Panc1 (cell line): ENCODE measurements around the gene GABARAP. TPM values are rescaled to one million over a fixed set of nuclear protein-coding genes. Genes with fewer than 3 reads are reported as not detected.

Experiments used
- ATAC-seq: fragments of 200-7000 bp; cut with Tn5 transposase; 2 replicates; pipeline ENCODE4 v1.9.1; 2020; ENCODE audit warnings: mild to moderate bottlenecking, moderate library complexity
- BruUV-seq: library from RNA; stranded (reverse); fragments of 400-500 nt; replicated peaks from 2 replicates; lab custom pipeline; 2021; lab: Mats Ljungman, UMichigan
- CTCF ChIA-PET: fragments of 300-600 bp; sonication (Branson Sonifier 250); formaldehyde crosslinking; loops from one replicate; lab custom pipeline; 2022; ENCODE audit warnings: antibody characterized with exemption; lab: Charles Lee
- POLR2A ChIA-PET: fragments of 300-600 bp; sonication (Branson Sonifier 250); formaldehyde crosslinking; loops from one replicate; lab custom pipeline; 2022; ENCODE audit warnings: antibody characterized with exemption; lab: Charles Lee
- DNase-seq: peaks from one replicate; pipeline ENCODE4 v3.0.0-alpha.2; 2010; ENCODE audit warnings: low read depth, low spot score
- H3K27ac ChIP-seq: 2 replicates; pipeline ENCODE4 v1.5.1; 2011; ENCODE audit warnings: mild to moderate bottlenecking, low read length, inconsistent platforms
- H3K27me3 ChIP-seq: fragments of 200-500 bp; sonication (Bioruptor generic); 2 replicates; pipeline ENCODE4 v1.6.0; 2014; ENCODE audit warnings: low read length, inconsistent platforms; ENCODE audit not compliant: control insufficient read depth, insufficient read depth
- H3K36me3 ChIP-seq: fragments of 200-500 bp; sonication (Bioruptor generic); 2 replicates; pipeline ENCODE4 v1.5.1; 2014; ENCODE audit warnings: inconsistent platforms, mild to moderate bottlenecking, low read length, moderate library complexity; ENCODE audit not compliant: control insufficient read depth, insufficient read depth
- H3K4me1 ChIP-seq: 2 replicates; pipeline ENCODE4 v1.5.1; 2011; ENCODE audit warnings: inconsistent platforms, mild to moderate bottlenecking, low read length, moderate library complexity; ENCODE audit not compliant: control insufficient read depth, insufficient read depth
- H3K4me3 ChIP-seq, 2 experiments: 2 replicates each; pipeline ENCODE4 v1.5.1; 2011 to 2012; ENCODE audit warnings: low read depth in 2 of 2, low read length in 2 of 2, mild to moderate bottlenecking in 2 of 2, inconsistent platforms in 1 of 2, moderate library complexity in 1 of 2
- H3K9me3 ChIP-seq: fragments of 200-500 bp; sonication (Bioruptor generic); 2 replicates; pipeline ENCODE4 v1.5.1; 2014; ENCODE audit warnings: low read depth, mild to moderate bottlenecking, inconsistent platforms, low read length, moderate library complexity; ENCODE audit not compliant: control insufficient read depth, insufficient read depth
- POLR2AphosphoS5 ChIP-seq: IDR thresholded peaks from 2 replicates; pipeline ENCODE4 v1.6.1; 2012; ENCODE audit warnings: mild to moderate bottlenecking, low read depth, low read length, moderate library complexity
- SIN3A ChIP-seq: IDR thresholded peaks from 2 replicates; pipeline ENCODE4 v1.6.1; 2012; ENCODE audit warnings: low read depth, mild to moderate bottlenecking, low read length, moderate library complexity, borderline replicate concordance; ENCODE audit not compliant: insufficient read depth
- TCF7L2 ChIP-seq: IDR thresholded peaks from 2 replicates; pipeline ENCODE4 v1.6.1; 2011; ENCODE audit warnings: mild to moderate bottlenecking, low read depth, low read length, inconsistent platforms
- in situ Hi-C: cut with HindIII; loops from 2 replicates; pipeline ENCODE4 v1.10.0; 2016; ENCODE audit warnings: low sequenced_read_pairs, low pct_unique_long_range_greater_than_20kb
- intact Hi-C: fragments of 100-400 bp; cut with micrococcal nuclease; formaldehyde crosslinking; loops from one replicate; pipeline ENCODE4 v1.10.0; 2022; ENCODE audit not compliant: unreplicated experiment
- total RNA-seq: library from RNA; stranded (reverse); gene quantifications from one replicate; pipeline ENCODE4 v1.2.1, GENCODE V29; 2021; ENCODE audit not compliant: unreplicated experiment
- TF ChIP-seq, protein P1 (sequence below), 2 experiments: IDR thresholded peaks; 2 replicates each; pipeline ENCODE4 v1.6.1; 2011 to 2012; ENCODE audit warnings: low read depth in 2 of 2, control low read depth in 1 of 2, low read length in 1 of 2, mild to moderate bottlenecking in 1 of 2, moderate library complexity in 1 of 2; ENCODE audit not compliant: insufficient read depth in 1 of 2
- TF ChIP-seq, protein P2 (sequence below): fragments of 450-650 bp; IDR thresholded peaks from 2 replicates; pipeline ENCODE4 v1.5.1; 2017; ENCODE audit warnings: mild to moderate bottlenecking

Gene GABARAP
- total RNA-seq, 1 experiment from 2014 or later = 289 TPM

DNA sequence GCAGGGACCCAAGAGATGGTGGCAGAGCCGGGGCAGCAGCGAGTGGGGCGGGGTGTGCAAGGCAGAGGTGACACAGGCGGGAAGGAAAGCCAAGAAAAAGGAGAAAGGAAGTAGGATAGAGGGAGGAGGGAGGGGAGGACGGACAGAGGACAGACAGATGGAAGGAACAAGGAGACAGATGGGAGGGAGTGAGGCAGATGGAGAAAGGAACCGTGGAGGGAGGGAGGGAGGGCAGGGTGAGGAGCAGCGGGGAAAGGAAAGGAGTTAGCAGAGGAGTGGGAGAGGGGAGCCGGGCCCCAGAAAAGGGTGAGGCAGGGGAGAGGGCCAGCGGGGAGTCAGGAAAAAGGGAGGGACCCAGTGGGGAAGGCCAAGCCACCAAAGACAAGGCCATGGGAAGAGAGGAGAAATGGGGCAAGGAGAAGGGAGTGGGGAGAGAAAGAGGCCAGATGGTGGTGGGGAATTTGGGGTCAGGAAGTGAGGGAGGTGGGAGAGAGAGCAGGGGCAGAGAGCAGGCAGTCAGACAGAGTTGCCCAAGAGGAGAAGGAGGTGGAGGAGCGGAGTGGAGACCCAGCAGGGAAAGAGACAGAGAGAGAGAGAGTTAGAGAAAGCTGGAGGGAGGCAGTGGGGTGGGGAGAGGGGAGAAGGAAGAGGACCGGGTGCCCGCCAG lies 49.8 kb downstream of the GABARAP start:
- Histone ChIP-seq H3K4me3 (no peak overlapping the region), H3K27ac (no peak overlapping the region), H3K27me3 (no peaks in the 10 kb centered on the region), H3K4me1 (no peaks in the 10 kb centered on the region), H3K9me3 (no peaks in the 10 kb centered on the region), H3K36me3 (no peaks in the 10 kb centered on the region)
- TF ChIP-seq SIN3A (no peak), POLR2AphosphoS5 (no peak), TCF7L2 (no peak)
- TF ChIP-seq, protein P1, sequence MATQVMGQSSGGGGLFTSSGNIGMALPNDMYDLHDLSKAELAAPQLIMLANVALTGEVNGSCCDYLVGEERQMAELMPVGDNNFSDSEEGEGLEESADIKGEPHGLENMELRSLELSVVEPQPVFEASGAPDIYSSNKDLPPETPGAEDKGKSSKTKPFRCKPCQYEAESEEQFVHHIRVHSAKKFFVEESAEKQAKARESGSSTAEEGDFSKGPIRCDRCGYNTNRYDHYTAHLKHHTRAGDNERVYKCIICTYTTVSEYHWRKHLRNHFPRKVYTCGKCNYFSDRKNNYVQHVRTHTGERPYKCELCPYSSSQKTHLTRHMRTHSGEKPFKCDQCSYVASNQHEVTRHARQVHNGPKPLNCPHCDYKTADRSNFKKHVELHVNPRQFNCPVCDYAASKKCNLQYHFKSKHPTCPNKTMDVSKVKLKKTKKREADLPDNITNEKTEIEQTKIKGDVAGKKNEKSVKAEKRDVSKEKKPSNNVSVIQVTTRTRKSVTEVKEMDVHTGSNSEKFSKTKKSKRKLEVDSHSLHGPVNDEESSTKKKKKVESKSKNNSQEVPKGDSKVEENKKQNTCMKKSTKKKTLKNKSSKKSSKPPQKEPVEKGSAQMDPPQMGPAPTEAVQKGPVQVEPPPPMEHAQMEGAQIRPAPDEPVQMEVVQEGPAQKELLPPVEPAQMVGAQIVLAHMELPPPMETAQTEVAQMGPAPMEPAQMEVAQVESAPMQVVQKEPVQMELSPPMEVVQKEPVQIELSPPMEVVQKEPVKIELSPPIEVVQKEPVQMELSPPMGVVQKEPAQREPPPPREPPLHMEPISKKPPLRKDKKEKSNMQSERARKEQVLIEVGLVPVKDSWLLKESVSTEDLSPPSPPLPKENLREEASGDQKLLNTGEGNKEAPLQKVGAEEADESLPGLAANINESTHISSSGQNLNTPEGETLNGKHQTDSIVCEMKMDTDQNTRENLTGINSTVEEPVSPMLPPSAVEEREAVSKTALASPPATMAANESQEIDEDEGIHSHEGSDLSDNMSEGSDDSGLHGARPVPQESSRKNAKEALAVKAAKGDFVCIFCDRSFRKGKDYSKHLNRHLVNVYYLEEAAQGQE (IDR thresholded peaks at IDR 0.05; ENCODE audit: insufficient read depth in 1 of 2, low read depth in 2 of 2, low read length in 1 of 2) = no peak
- TF ChIP-seq, protein P2, sequence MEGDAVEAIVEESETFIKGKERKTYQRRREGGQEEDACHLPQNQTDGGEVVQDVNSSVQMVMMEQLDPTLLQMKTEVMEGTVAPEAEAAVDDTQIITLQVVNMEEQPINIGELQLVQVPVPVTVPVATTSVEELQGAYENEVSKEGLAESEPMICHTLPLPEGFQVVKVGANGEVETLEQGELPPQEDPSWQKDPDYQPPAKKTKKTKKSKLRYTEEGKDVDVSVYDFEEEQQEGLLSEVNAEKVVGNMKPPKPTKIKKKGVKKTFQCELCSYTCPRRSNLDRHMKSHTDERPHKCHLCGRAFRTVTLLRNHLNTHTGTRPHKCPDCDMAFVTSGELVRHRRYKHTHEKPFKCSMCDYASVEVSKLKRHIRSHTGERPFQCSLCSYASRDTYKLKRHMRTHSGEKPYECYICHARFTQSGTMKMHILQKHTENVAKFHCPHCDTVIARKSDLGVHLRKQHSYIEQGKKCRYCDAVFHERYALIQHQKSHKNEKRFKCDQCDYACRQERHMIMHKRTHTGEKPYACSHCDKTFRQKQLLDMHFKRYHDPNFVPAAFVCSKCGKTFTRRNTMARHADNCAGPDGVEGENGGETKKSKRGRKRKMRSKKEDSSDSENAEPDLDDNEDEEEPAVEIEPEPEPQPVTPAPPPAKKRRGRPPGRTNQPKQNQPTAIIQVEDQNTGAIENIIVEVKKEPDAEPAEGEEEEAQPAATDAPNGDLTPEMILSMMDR = no peak
- no TSS peak for BruUV-seq
- no peak for ATAC-seq
- intact Hi-C loops = no loop called here
- ChIA-PET CTCF (no interaction called here), POLR2A (no interaction called here)
- in situ Hi-C loops = no loop called here
- no peak for DNase-seq

DNA sequence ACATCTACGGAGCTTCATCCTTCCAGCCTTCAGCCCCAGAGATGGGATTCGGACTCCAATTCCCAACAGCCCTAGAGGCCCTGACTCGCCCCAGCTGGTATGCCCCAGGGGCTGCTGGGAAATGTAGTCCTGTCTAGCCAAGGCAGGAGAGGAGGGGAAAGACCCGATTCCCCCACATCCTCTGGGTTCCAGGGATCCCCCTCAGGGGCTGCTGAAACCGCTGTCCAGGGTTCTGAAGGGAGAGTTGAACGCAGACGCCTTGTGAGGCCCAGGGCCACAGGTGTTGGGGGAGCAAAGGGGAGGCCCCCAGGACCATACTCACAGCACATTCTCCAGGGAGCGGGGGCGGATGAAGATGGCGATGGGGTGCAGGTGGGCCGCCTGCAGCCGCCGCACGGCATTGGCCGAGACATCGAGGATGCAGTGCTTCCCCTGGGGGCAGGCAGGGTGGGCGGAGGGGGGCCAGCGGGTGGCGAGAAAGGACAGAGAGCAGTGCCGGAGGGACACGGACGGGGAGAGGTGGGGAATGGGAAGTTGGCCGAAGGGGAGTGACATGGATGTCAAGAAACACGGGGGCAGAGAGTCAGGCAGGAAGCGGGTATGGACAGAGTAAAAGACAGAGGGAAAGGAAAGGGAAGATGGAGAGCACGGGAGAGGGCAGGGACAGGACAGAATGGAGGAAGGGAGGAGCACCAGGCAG lies 50.5 kb downstream of the GABARAP start:
- TF ChIP-seq POLR2AphosphoS5 = no peak
- TF ChIP-seq, protein P1 (IDR thresholded peaks at IDR 0.05; ENCODE audit: insufficient read depth in 1 of 2, low read depth in 2 of 2, low read length in 1 of 2) = peak; percentile 70; a peak in 3 of 4 replicates
- H3K4me3 ChIP-seq = no peak overlapping the region
- BruUV-seq = no TSS peak
- in situ Hi-C loops = no loop called here
- H3K4me1 ChIP-seq = no peaks in the 10 kb centered on the region
- H3K36me3 ChIP-seq = no peaks in the 10 kb centered on the region
- no peak overlapping the region for H3K27ac ChIP-seq
- POLR2A ChIA-PET = no interaction called here
- CTCF ChIA-PET = no interaction called here
- DNase-seq (no peak), ATAC-seq (peak; percentile 86)
- no peaks in the 10 kb centered on the region for H3K9me3 ChIP-seq
- intact Hi-C loops = no loop called here
- no peaks in the 10 kb centered on the region for H3K27me3 ChIP-seq
